ENCODE measurements around the gene DDX47.
"Not testable (repeated sequence)": the region's sequence is repeated elsewhere in the genome, so short reads cannot be mapped to it uniquely, and the experiment has no call there.

Gene DDX47

GRCh38 chr12:12875301-12875700 is 62.2 kb downstream of the DDX47 start:
- DNase-seq = not testable (repeated sequence)

GRCh38 chr12:12877153-12877768 is 64.1 kb downstream of the DDX47 start:
- DNase-seq = no peak

GRCh38 chr12:12877781-12878455 is 64.8 kb downstream of the DDX47 start:
- DNase-seq = no peak

Data from activated CD4-positive, alpha-beta T cell treated with anti-CD3 and anti-CD28 coated beads, Interleukin-2, amount 50 U/mL, for 48 hours (primary cell).